Caco-2 (cell line): ENCODE results near the gene HSPA14. TPM values are rescaled to one million over a fixed set of nuclear protein-coding genes. Genes with fewer than 3 reads are reported as not detected.

Experiments
- BruUV-seq: library from RNA; stranded (reverse); fragments of 400-500 nt; replicated peaks from 2 replicates; lab custom pipeline; 2021; lab: Mats Ljungman, UMichigan
- CTCF ChIA-PET: fragments of 300-600 bp; sonication (Branson Sonifier 250); formaldehyde crosslinking; loops from one replicate; lab custom pipeline; 2022; ENCODE audit warnings: antibody characterized with exemption; lab: Charles Lee
- POLR2A ChIA-PET: fragments of 300-600 bp; sonication (Branson Sonifier 250); formaldehyde crosslinking; loops from one replicate; lab custom pipeline; 2022; ENCODE audit warnings: antibody characterized with exemption; lab: Charles Lee
- DNase-seq, 2 experiments: peaks; one replicate each; pipeline versions ENCODE4 v3.0.0 to v3.0.0-alpha.2; 2020 to 2022
- H3K27me3 ChIP-seq: replicated peaks from 2 replicates; pipeline ENCODE4 v1.6.0; 2011; ENCODE audit warnings: low read length; ENCODE audit not compliant: control insufficient read depth, insufficient read depth
- H3K36me3 ChIP-seq: 2 replicates; pipeline ENCODE4 v1.5.1; 2011; ENCODE audit warnings: low read length; ENCODE audit not compliant: control insufficient read depth, insufficient read depth
- H3K4me1 ChIP-seq: fragments of 250-450 bp; sonication (Bioruptor Pico); 2 replicates; pipeline ENCODE4 v1.5.1; 2020; ENCODE audit warnings: mild to moderate bottlenecking
- H3K4me3 ChIP-seq: 2 replicates; pipeline ENCODE4 v1.5.1; 2011; ENCODE audit warnings: low read depth, mild to moderate bottlenecking, control low read depth, low read length
- H3K9me3 ChIP-seq: fragments of 250-450 bp; sonication (Bioruptor Pico); 2 replicates; pipeline ENCODE4 v1.5.1; 2020; ENCODE audit warnings: mild to moderate bottlenecking, moderate library complexity
- H3K27ac Mint-ChIP-seq: one replicate; pipeline ENCODE4 v1.8.0; 2022; ENCODE audit warnings: mixed read lengths; ENCODE audit not compliant: unreplicated experiment
- H3K27me3 Mint-ChIP-seq: one replicate; pipeline ENCODE4 v1.8.0; 2022; ENCODE audit warnings: mixed read lengths; ENCODE audit not compliant: insufficient read depth, unreplicated experiment
- H3K36me3 Mint-ChIP-seq: one replicate; pipeline ENCODE4 v1.8.0; 2022; ENCODE audit warnings: mild to moderate bottlenecking, mixed read lengths; ENCODE audit not compliant: insufficient read depth, unreplicated experiment
- H3K4me1 Mint-ChIP-seq: one replicate; pipeline ENCODE4 v1.8.0; 2022; ENCODE audit warnings: low read depth, mixed read lengths; ENCODE audit not compliant: unreplicated experiment
- H3K4me3 Mint-ChIP-seq: one replicate; pipeline ENCODE4 v1.8.0; 2022; ENCODE audit warnings: mild to moderate bottlenecking, moderate library complexity, mixed read lengths; ENCODE audit not compliant: unreplicated experiment
- H3K9me3 Mint-ChIP-seq: one replicate; pipeline ENCODE4 v1.8.0; 2022; ENCODE audit warnings: mixed read lengths; ENCODE audit not compliant: unreplicated experiment
- intact Hi-C: fragments of 100-400 bp; cut with micrococcal nuclease; formaldehyde crosslinking; loops from one replicate; pipeline ENCODE4 v1.10.0; 2022; ENCODE audit not compliant: unreplicated experiment
- total RNA-seq: library from RNA; stranded (reverse); gene quantifications from 2 replicates; pipeline ENCODE4 v1.2.3, GENCODE V29; 2022
- TF ChIP-seq, protein P1 (sequence below), 2 experiments: fragments of 200-600 bp in 1 of 2; IDR thresholded peaks; 1 replicate in 1 of 2; 2 replicates in 1 of 2; pipeline versions ENCODE4 v1.5.1 to v1.8.0; 2011 to 2022; ENCODE audit warnings: antibody characterized with exemption in 1 of 2, control low read depth in 1 of 2, inconsistent platforms in 1 of 2, low read depth in 1 of 2, low read length in 1 of 2, mild to moderate bottlenecking in 1 of 2, moderate library complexity in 1 of 2; ENCODE audit not compliant: insufficient read depth in 1 of 2, severe bottlenecking in 1 of 2, unreplicated experiment in 1 of 2

Gene HSPA14
- total RNA-seq, 1 experiment from 2014 or later, result 36.9 TPM

GRCh38 chr10:14909101-14909500 lies 71.0 kb downstream of the HSPA14 start:
- POLR2A ChIA-PET, result no interaction called here
- no TSS peak for BruUV-seq
- no peak for DNase-seq
- CTCF ChIA-PET, result no interaction called here
- Mint-ChIP-seq H3K36me3 (peaks cover 100% of the 10 kb centered on the region), H3K9me3 (peaks cover 26% of the 10 kb centered on the region), H3K4me3 (peak overlapping the region; percentile 29), H3K27me3 (no peaks in the 10 kb centered on the region), H3K4me1 (peaks cover 6% of the 10 kb centered on the region), H3K27ac (no peak overlapping the region)
- Histone ChIP-seq H3K36me3 (peaks cover 8% of the 10 kb centered on the region), H3K4me1 (no peaks in the 10 kb centered on the region), H3K27me3 (no peaks in the 10 kb centered on the region), H3K4me3 (no peak overlapping the region), H3K9me3 (no peaks in the 10 kb centered on the region)
- intact Hi-C loops, result no loop called here
- TF ChIP-seq, protein P1, sequence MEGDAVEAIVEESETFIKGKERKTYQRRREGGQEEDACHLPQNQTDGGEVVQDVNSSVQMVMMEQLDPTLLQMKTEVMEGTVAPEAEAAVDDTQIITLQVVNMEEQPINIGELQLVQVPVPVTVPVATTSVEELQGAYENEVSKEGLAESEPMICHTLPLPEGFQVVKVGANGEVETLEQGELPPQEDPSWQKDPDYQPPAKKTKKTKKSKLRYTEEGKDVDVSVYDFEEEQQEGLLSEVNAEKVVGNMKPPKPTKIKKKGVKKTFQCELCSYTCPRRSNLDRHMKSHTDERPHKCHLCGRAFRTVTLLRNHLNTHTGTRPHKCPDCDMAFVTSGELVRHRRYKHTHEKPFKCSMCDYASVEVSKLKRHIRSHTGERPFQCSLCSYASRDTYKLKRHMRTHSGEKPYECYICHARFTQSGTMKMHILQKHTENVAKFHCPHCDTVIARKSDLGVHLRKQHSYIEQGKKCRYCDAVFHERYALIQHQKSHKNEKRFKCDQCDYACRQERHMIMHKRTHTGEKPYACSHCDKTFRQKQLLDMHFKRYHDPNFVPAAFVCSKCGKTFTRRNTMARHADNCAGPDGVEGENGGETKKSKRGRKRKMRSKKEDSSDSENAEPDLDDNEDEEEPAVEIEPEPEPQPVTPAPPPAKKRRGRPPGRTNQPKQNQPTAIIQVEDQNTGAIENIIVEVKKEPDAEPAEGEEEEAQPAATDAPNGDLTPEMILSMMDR (IDR thresholded peaks at IDR 0.05; ENCODE audit: insufficient read depth in 1 of 2, low read depth in 1 of 2, low read length in 1 of 2, severe bottlenecking in 1 of 2, unreplicated experiment in 1 of 2), result no peak

- Mint-ChIP-seq H3K4me1 (peaks cover 6% of the 10 kb centered on the region), H3K9me3 (peaks cover 39% of the 10 kb centered on the region), H3K27me3 (no peaks in the 10 kb centered on the region), H3K27ac (peak overlapping the region; percentile 27), H3K36me3 (peaks cover 100% of the 10 kb centered on the region), H3K4me3 (no peak overlapping the region)
- no peak overlapping the region for H3K4me3 ChIP-seq
- H3K36me3 ChIP-seq, result peaks cover 8% of the 10 kb centered on the region
- TF ChIP-seq, protein P1 (IDR thresholded peaks at IDR 0.05; ENCODE audit: insufficient read depth in 1 of 2, low read depth in 1 of 2, low read length in 1 of 2, severe bottlenecking in 1 of 2, unreplicated experiment in 1 of 2), result no peak
- intact Hi-C loops, result no loop called here
- no peaks in the 10 kb centered on the region for H3K4me1 ChIP-seq
- DNase-seq, result no peak
- ChIA-PET CTCF (no interaction called here), POLR2A (no interaction called here)
- BruUV-seq, result no TSS peak
- H3K9me3 ChIP-seq, result no peaks in the 10 kb centered on the region
- no peaks in the 10 kb centered on the region for H3K27me3 ChIP-seq
These were observed 72.8 kb downstream of the HSPA14 start for GRCh38 chr10:14910953-14911352.

GRCh38 chr10:14911801-14912200 lies 73.7 kb downstream of the HSPA14 start:
- Mint-ChIP-seq H3K4me3 (no peak overlapping the region), H3K4me1 (peaks cover 6% of the 10 kb centered on the region), H3K27me3 (no peaks in the 10 kb centered on the region), H3K9me3 (peaks cover 48% of the 10 kb centered on the region), H3K27ac (no peak overlapping the region), H3K36me3 (peaks cover 100% of the 10 kb centered on the region)
- TF ChIP-seq, protein P1 (IDR thresholded peaks at IDR 0.05; ENCODE audit: insufficient read depth in 1 of 2, low read depth in 1 of 2, low read length in 1 of 2, severe bottlenecking in 1 of 2, unreplicated experiment in 1 of 2), result no peak
- H3K36me3 ChIP-seq, result peaks cover 6% of the 10 kb centered on the region
- POLR2A ChIA-PET, result no interaction called here
- intact Hi-C loops, result no loop called here
- DNase-seq, result no peak
- H3K4me1 ChIP-seq, result no peaks in the 10 kb centered on the region
- CTCF ChIA-PET, result no interaction called here
- H3K9me3 ChIP-seq, result peaks cover 7% of the 10 kb centered on the region
- H3K4me3 ChIP-seq, result no peak overlapping the region
- BruUV-seq, result no TSS peak
- H3K27me3 ChIP-seq, result no peaks in the 10 kb centered on the region
